GM21529 (cell line): ENCODE measurements around the gene PPARD.
A peak's percentile ranks its signal among the peaks of the same experiment; 100 is the strongest.

ENCODE experiments used
- ATAC-seq: cut with Tn5 transposase; IDR thresholded peaks from one replicate; pipeline ENCODE4 v1.9.1; 2021; ENCODE audit not compliant: unreplicated experiment

Gene PPARD

GRCh38 chr6:35354361-35355135, 12.2 kb downstream of the PPARD start:
- ATAC-seq = no peak

GRCh38 chr6:35356391-35356790, 14.0 kb downstream of the PPARD start:
- no peak for ATAC-seq

- ATAC-seq = no peak
These were observed 15.3 kb downstream of the PPARD start for GRCh38 chr6:35357677-35358076.

GRCh38 chr6:35358086-35358485, 15.7 kb downstream of the PPARD start:
- no peak for ATAC-seq

GRCh38 chr6:35359346-35359743, 17.0 kb downstream of the PPARD start:
- ATAC-seq = no peak

GRCh38 chr6:35359744-35360348, 17.5 kb downstream of the PPARD start:
- ATAC-seq = no peak

GRCh38 chr6:35360349-35361138, 18.2 kb downstream of the PPARD start:
- no peak for ATAC-seq

- ATAC-seq = no peak
These were observed 19.8 kb downstream of the PPARD start for GRCh38 chr6:35362200-35362599.

GRCh38 chr6:35363293-35363750, 21.0 kb downstream of the PPARD start:
- ATAC-seq = no peak

GRCh38 chr6:35365594-35366203, 23.3 kb downstream of the PPARD start:
- no peak for ATAC-seq

GRCh38 chr6:35366204-35366596, 23.8 kb downstream of the PPARD start:
- no peak for ATAC-seq

- no peak for ATAC-seq
These were observed 25.3 kb downstream of the PPARD start for GRCh38 chr6:35367646-35368037.

- no peak for ATAC-seq
These were observed 25.9 kb downstream of the PPARD start for GRCh38 chr6:35368038-35368887.

GRCh38 chr6:35370124-35370741, 27.9 kb downstream of the PPARD start:
- ATAC-seq = peak; percentile 65

- no peak for ATAC-seq
These were observed 28.6 kb downstream of the PPARD start for GRCh38 chr6:35370785-35371493.

- ATAC-seq = no peak
These were observed 29.3 kb downstream of the PPARD start for GRCh38 chr6:35371494-35372262.

- no peak for ATAC-seq
These were observed 30.3 kb downstream of the PPARD start for GRCh38 chr6:35372633-35373032.

GRCh38 chr6:35376281-35376680, 33.9 kb downstream of the PPARD start:
- no peak for ATAC-seq

GRCh38 chr6:35377002-35377401, 34.6 kb downstream of the PPARD start:
- no peak for ATAC-seq
